SK-N-DZ (cell line): ENCODE results near the gene LRRTM4.
"Not testable (repeated sequence)": the region's sequence is repeated elsewhere in the genome, so short reads cannot be mapped to it uniquely, and the experiment has no call there.

Source experiments
- DNase-seq: peaks from one replicate; pipeline ENCODE4 v3.0.0-alpha.2; 2015; ENCODE audit warnings: low spot score
- small RNA-seq, 2 experiments: library from RNA; depleted of rRNA; stranded (forward); fragments of <200 nt; gene quantifications; one replicate each; pipeline ENCODE3, GENCODE V24; 2014

Gene LRRTM4

DNA sequence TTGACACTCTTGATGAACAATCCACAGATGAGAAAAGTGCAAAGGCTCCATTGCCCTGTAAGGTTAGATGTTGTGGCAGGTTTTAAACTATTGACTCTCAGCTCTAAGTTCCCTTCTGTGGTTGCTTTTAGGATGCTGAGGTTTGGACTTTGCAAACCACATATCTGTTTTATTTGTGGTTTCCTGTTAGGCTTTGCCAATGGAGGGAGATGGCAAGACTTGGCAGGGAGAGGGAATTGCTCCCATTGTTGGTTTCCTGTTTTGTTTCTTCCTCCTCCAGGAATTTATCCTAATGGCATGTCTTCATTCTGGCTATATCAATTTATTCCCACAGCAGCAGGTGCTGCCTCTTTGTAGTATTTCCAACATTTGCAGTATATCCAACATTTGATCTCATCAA is 772.3 kb downstream of the LRRTM4 start:
- DNase-seq = no peak

- no peak for DNase-seq
These were observed 773.4 kb downstream of the LRRTM4 start for GRCh38 chr2:76748581-76749296.

DNA sequence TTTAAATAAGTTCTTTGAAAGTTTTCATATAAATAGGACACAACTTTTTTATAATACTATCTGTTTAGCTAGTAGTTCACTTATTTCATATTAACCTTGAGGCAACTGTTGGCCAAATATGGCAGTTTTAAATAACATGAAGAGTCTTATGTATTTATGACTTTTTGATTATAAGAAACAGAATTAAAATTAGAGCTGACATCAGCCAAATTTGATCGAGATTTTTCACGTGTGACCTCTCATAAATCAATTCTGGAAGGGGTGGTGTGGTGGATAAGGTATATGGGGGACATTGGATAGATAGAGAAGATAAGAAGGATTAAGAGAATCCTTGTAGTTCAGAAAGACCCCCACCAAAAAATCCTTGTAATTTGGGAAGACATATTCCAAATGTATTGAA is 776.6 kb downstream of the LRRTM4 start:
- no peak for DNase-seq

DNA sequence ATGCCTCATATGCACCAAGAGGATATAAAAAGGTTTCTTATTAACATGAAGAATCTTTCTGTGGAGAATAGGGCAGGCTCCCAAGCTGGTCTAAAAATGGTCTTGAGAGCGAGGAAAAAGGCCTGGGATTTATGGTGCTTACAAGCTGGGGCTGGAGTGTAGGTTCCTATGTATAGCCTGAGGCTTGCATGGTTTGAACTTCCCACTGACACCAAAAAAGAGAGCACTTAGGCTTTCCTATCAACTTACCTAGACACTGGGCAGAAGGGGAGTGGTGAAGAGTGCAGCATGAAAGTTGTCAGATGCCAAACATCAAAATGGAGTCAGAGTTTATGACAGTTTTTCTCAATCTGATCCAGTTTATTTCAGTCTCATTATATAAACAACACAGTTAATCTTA is 784.6 kb downstream of the LRRTM4 start:
- DNase-seq = no peak

GRCh38 chr2:76733736-76734135 is 788.4 kb downstream of the LRRTM4 start:
- DNase-seq = no peak

DNA sequence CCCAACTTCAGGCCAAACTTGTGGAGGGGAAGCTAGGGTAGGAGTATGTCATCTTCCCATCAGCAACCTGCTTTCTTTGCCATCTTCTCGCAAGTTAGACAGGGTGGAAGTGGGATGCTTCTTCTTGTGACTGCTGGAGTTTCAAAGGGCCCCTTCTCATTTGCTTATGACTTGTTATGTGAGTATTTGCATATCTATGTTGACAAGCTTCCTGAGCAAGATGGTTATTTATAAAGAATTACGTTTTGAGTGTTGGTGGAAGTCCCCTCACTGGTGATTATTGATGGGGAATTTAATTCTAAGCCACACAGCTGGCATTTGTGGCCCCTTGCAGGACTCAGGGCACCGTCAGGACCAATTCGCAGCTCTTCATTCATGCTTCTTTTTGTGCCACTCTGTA is 791.0 kb downstream of the LRRTM4 start:
- no peak for DNase-seq

DNA sequence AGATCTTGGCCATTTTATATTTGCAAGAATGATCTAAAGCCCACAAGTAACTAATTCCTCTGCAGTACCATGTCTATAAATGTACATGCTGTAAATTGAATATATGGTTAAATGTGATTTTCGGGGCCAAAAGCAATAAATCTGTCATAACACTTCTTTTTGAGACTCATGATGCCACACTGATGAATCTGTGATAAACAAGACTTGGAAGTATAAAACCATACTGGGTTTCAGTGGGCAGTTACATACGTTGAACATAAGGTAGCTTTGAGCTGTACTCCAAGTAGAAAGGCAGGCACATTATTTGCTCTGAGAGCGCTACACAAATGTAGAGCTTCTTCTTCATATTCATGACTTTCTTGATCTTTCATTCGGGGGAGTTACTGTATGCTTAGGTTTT is 792.2 kb downstream of the LRRTM4 start:
- no peak for DNase-seq

GRCh38 chr2:76721226-76721625 is 801.0 kb downstream of the LRRTM4 start:
- no peak for DNase-seq

GRCh38 chr2:76713312-76713711 is 808.9 kb downstream of the LRRTM4 start:
- DNase-seq = no peak

- no peak for DNase-seq
These were observed 810.7 kb downstream of the LRRTM4 start for GRCh38 chr2:76711490-76711889.

GRCh38 chr2:76700894-76701293 is 821.3 kb downstream of the LRRTM4 start:
- no peak for DNase-seq

GRCh38 chr2:76697998-76698713 is 824.0 kb downstream of the LRRTM4 start:
- not testable (repeated sequence) for DNase-seq

Small RNA genes within 50 kb of the gene (small RNA-seq; reads per million reads assigned to genes)
- 0.05 to 0.89 reads per million in 2 experiments for gene RNA5SP98
